OCI-LY3 (cell line): ENCODE data around the gene ZBED5.

Experiments used
- H2AFZ ChIP-seq: fragments of 200-600, 300-600 bp; shearing (Covaris generic); 2 replicates; pipeline ENCODE4 v1.6.0; 2014; ENCODE audit warnings: antibody characterized with exemption, low read depth, low read length
- H3K27ac ChIP-seq: fragments of 200-600, 300-600 bp; sonication (generic); 2 replicates; pipeline ENCODE4 v1.5.1; 2014; ENCODE audit warnings: mild to moderate bottlenecking, low read length, moderate library complexity, mixed read lengths
- H3K27me3 ChIP-seq: fragments of 200-600, 300-600 bp; sonication (generic); 2 replicates; pipeline ENCODE4 v1.6.1; 2014; ENCODE audit warnings: low read depth, low read length, mixed read lengths
- H3K36me3 ChIP-seq: fragments of 200-600, 300-600 bp; sonication (generic); replicated peaks from 2 replicates; pipeline ENCODE3; 2014; ENCODE audit warnings: low read depth, low read length, mixed read lengths
- H3K4me1 ChIP-seq: fragments of 300-600, 200-600 bp; sonication (generic); 2 replicates; pipeline ENCODE4 v1.6.1; 2014; ENCODE audit warnings: low read length, mixed read lengths
- H3K4me2 ChIP-seq: fragments of 200-600, 300-600 bp; sonication (generic); 2 replicates; pipeline ENCODE4 v1.6.1; 2014; ENCODE audit warnings: low read length, mixed read lengths
- H3K4me3 ChIP-seq: fragments of 300-600, 200-600 bp; sonication (generic); 2 replicates; pipeline ENCODE4 v1.5.1; 2014; ENCODE audit warnings: antibody characterized with exemption, mild to moderate bottlenecking, low read length, moderate library complexity
- H3K79me2 ChIP-seq: fragments of 300-600, 200-600 bp; shearing (Covaris generic); 2 replicates; pipeline ENCODE4 v1.6.1; 2014; ENCODE audit warnings: mild to moderate bottlenecking, low read length, mixed read lengths
- H3K9ac ChIP-seq: fragments of 300-600, 200-600 bp; shearing (Covaris generic); 2 replicates; pipeline ENCODE4 v1.6.0; 2014; ENCODE audit warnings: mild to moderate bottlenecking, low read length, moderate library complexity
- H3K9me3 ChIP-seq: fragments of 200-600, 300-600 bp; shearing (Covaris generic); 2 replicates; pipeline ENCODE4 v1.6.1; 2014; ENCODE audit warnings: low read length, mixed read lengths; ENCODE audit not compliant: insufficient read depth
- H4K20me1 ChIP-seq: fragments of 200-600, 300-600 bp; sonication (generic); 2 replicates; pipeline ENCODE4 v1.6.1; 2016; ENCODE audit warnings: low read length, mixed read lengths; ENCODE audit not compliant: insufficient read depth
- CTCF ChIP-seq: fragments of 200-600, 300-600 bp; sonication (generic); IDR thresholded peaks from 2 replicates; pipeline ENCODE4 v1.5.1; 2014; ENCODE audit warnings: antibody characterized with exemption, low read length, low read depth
- EZH2phosphoT487 ChIP-seq: fragments of 200-600 bp; shearing (Covaris generic); IDR thresholded peaks from 2 replicates; pipeline ENCODE4 v1.6.1; 2018; ENCODE audit warnings: antibody characterized with exemption, mixed run types, low read depth

The ZBED5 gene

DNA sequence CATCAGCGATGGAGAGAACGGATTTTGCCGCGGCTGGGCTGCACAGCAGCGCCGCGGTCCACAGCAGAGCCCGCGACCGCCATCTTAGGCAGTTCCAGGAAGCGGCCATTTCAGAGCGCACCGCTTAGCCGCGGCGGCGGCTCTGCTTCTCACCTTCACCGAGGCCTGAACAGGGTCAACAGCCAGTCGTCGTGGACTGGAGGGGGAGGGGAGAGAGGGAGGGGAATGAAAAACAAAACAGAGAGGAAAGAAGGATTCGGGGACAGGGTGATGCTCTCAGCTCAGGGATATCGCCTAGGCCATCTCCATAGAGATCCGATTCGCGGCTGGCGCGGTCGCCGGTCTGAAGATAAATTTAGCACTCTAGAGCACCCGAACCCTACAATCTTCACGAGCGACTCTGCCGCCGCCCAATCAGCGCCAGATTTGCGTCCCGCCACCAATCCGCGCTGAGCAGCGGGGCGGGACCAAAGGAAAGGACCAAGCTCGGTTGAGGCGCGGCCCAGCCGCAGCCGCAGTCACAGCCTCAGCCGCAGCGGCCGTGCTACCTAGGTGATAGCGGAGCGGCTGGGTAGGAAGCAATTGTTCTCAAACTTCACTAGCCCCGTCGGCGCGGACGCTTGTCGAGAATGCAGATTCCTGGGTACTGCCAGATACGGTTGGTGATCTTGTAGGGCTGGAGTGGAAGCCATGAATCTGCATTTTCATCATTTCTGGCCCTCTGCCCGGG, at the start of gene ZBED5:
TSS of gene ZBED5 (minus strand) at position 345 of the 730 bp plus-strand sequence. CDS start 3,108 bp downstream, outside the sequence.
- H3K27me3 ChIP-seq: no peaks in the 10 kb centered on the region
- H3K9me3 ChIP-seq: no peaks in the 10 kb centered on the region
- peak within 1 kb of the TSS; percentile 96 for H3K4me2 ChIP-seq
- H3K4me1 ChIP-seq: peaks cover 11% of the 10 kb centered on the region
- peaks cover 26% of the 10 kb centered on the region for H3K36me3 ChIP-seq
- peak within 1 kb of the TSS; percentile 85 for H3K27ac ChIP-seq
- no peak for TF ChIP-seq EZH2phosphoT487
- H3K79me2 ChIP-seq: peaks cover 60% of the 10 kb centered on the region
- peak within 1 kb of the TSS; percentile 90 for H3K4me3 ChIP-seq
- H4K20me1 ChIP-seq: no peaks in the 10 kb centered on the region
- peak within 1 kb of the TSS; percentile 88 for H2AFZ ChIP-seq
- peak within 1 kb of the TSS; percentile 97 for H3K9ac ChIP-seq

DNA sequence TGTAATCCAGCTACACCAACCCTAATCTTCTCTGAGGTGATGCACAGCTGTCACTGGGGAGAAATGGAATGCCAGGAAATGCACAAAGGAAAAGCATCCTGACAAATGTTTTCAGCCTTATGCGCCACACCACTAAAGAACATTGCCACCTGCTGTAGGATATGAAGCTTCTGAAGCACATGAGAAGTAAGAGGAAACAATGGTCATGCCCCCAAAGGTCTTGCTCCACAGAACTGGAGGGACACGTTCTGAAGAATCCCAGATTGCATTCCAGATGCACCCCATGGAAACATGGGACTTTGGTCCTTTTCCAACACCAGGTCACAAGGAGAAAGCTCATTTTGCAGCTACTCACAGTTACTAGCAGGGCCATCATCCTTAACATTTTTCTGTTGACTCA, 48.7 kb upstream of the ZBED5 start:
- H3K9ac ChIP-seq: no peak overlapping the region
- 0 out of 2 replicates have a peak overlapping the region, but pooled peaks have one; percentile 39 for H2AFZ ChIP-seq
- no peaks in the 10 kb centered on the region for H4K20me1 ChIP-seq
- no peaks in the 10 kb centered on the region for H3K36me3 ChIP-seq
- H3K9me3 ChIP-seq: no peaks in the 10 kb centered on the region
- H3K27ac ChIP-seq: no peak overlapping the region
- no peaks in the 10 kb centered on the region for H3K79me2 ChIP-seq
- H3K4me1 ChIP-seq: no peaks in the 10 kb centered on the region
- H3K27me3 ChIP-seq: peaks cover 12% of the 10 kb centered on the region
- H3K4me3 ChIP-seq: no peak overlapping the region
- no peak for TF ChIP-seq EZH2phosphoT487
- TF ChIP-seq CTCF: peak; percentile 35
- H3K4me2 ChIP-seq: no peak overlapping the region

DNA sequence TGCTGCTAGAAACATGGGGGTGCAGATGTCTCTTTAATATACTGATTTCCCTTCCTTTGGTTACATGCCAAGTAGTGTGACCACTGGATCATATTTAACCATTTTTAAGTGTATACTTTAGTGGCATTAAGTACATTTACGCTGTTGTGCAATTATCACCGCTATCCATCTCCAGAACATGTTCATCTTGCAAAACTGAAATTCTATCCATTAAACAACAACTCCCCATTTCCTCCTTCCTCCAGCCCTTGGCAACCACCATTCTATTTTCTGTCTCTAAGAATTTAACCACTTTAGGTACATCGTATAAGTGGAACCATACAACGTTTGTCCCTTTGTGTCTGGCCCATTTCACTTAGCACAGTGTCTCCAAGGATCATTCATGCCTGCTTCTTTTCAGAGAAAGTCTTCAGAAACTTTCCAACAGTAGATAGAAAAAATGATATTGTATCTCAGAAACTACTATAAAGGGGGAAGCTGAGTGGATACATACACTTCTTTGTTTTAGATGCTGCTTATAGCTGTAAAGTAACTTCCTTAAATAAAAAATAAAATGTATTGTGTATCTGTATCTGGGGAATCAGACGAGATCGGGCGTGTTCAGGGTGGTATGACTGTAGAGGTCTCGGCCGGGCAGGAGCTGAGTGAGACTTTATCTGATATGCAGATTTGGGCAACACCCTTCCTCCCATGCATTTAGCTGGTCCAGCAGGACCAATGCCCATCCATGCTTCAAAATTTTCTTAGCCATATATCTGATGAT, 44.6 kb upstream of the ZBED5 start:
- Histone ChIP-seq H3K4me1 (peaks cover 20% of the 10 kb centered on the region), H3K79me2 (no peaks in the 10 kb centered on the region), H3K9me3 (no peaks in the 10 kb centered on the region), H3K9ac (no peak overlapping the region), H3K27me3 (peaks cover 12% of the 10 kb centered on the region), H4K20me1 (no peaks in the 10 kb centered on the region), H3K4me3 (no peak overlapping the region), H3K36me3 (no peaks in the 10 kb centered on the region), H3K4me2 (no peak overlapping the region), H3K27ac (no peak overlapping the region), H2AFZ (no peak overlapping the region)
- TF ChIP-seq CTCF (no peak), EZH2phosphoT487 (no peak)

DNA sequence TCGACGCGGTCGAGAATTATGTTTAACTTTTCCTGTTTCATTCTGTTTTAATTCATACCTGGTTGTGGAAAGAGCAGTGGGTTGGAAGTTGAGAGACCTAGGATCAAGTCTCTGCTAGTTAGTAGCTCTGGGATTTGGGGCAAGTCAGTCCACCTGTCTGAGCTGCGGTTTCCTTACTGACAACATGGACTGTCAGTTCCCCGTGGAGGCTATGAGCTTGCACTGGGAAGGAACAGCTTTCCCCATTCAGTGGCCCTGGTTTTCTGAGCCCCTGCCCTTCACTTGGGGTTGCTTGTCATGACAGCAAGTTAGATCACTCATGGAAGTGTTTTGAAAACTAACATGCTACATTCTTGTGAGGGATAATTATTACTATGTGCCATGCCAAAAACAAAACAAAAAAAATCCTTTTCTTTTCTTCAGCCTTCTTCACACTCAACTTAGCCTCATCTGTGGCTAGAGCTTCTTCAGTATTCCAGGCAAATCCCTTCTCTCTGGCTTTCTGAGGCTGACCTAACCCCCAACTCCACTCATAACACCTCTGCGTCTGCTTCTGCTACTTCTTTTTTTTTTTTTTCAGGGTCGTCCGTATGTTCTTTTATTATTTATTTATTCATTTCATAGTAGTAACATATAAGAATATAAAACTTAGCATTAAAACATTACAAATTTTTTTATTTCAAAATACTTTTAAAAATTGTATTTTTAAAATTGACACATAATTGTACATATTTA, 43.0 kb upstream of the ZBED5 start:
- Histone ChIP-seq H3K79me2 (no peaks in the 10 kb centered on the region), H2AFZ (no peak overlapping the region), H3K36me3 (no peaks in the 10 kb centered on the region), H3K9ac (no peak overlapping the region), H3K4me2 (no peak overlapping the region), H3K9me3 (no peaks in the 10 kb centered on the region), H4K20me1 (no peaks in the 10 kb centered on the region), H3K4me3 (no peak overlapping the region), H3K27ac (no peak overlapping the region), H3K27me3 (peaks cover 2% of the 10 kb centered on the region), H3K4me1 (peaks cover 20% of the 10 kb centered on the region)
- TF ChIP-seq CTCF (no peak), EZH2phosphoT487 (no peak)
